IMR-90 (cell line): Measurements from ENCODE around the gene GXYLT1.

Experiments
- BHLHE40 ChIP-seq: fragments of 150-350 bp; IDR thresholded peaks from 2 replicates; pipeline ENCODE4 v1.6.1; 2016; ENCODE audit warnings: mild to moderate bottlenecking, low read depth, low read length
- CHD1 ChIP-seq: IDR thresholded peaks from 2 replicates; pipeline ENCODE4 v1.6.1; 2012; ENCODE audit warnings: low read depth, low read length, improper control_type of control experiment
- FOS ChIP-seq: fragments of 150-350 bp; IDR thresholded peaks from 2 replicates; pipeline ENCODE4 v1.6.1; 2016; ENCODE audit warnings: low read depth, low read length
- MAFK ChIP-seq: IDR thresholded peaks from 2 replicates; pipeline ENCODE4 v1.6.1; 2012; ENCODE audit warnings: low read depth, low read length, improper control_type of control experiment
- MAZ ChIP-seq: IDR thresholded peaks from 2 replicates; pipeline ENCODE4 v1.6.1; 2012; ENCODE audit warnings: low read depth, mild to moderate bottlenecking, low read length, improper control_type of control experiment, moderate library complexity, borderline replicate concordance
- MXI1 ChIP-seq: IDR thresholded peaks from 2 replicates; pipeline ENCODE4 v1.6.1; 2012; ENCODE audit warnings: low read depth, mild to moderate bottlenecking, low read length, moderate library complexity, borderline replicate concordance
- POLR2A ChIP-seq: IDR thresholded peaks from 2 replicates; pipeline ENCODE4 v1.6.1; 2012; ENCODE audit warnings: mild to moderate bottlenecking, low read depth, low read length
- RFX5 ChIP-seq: IDR thresholded peaks from 2 replicates; pipeline ENCODE4 v1.8.0; 2012; ENCODE audit warnings: low read depth, mild to moderate bottlenecking, low read length, moderate library complexity
- SMC3 ChIP-seq: fragments of 150-350 bp; IDR thresholded peaks from 2 replicates; pipeline ENCODE4 v1.6.1; 2016; ENCODE audit warnings: low read depth, mild to moderate bottlenecking, antibody characterized with exemption, low read length, moderate library complexity
- TF ChIP-seq, protein P1 (sequence below): conservative IDR thresholded peaks from 2 replicates; pipeline ENCODE4 v1.5.1; 2012; ENCODE audit warnings: mild to moderate bottlenecking, low read depth, low read length, improper control_type of control experiment
- TF ChIP-seq, protein P2 (sequence below): fragments of 150-350 bp; IDR thresholded peaks from 2 replicates; pipeline ENCODE4 v1.6.1; 2016; ENCODE audit warnings: low read depth, mild to moderate bottlenecking, low read length, moderate library complexity, borderline replicate concordance
- TF ChIP-seq, protein P3 (sequence below): fragments of 150-350 bp; IDR thresholded peaks from 2 replicates; pipeline ENCODE4 v1.6.1; 2017; ENCODE audit warnings: mild to moderate bottlenecking, antibody characterized with exemption, low read length, low read depth

DNA sequence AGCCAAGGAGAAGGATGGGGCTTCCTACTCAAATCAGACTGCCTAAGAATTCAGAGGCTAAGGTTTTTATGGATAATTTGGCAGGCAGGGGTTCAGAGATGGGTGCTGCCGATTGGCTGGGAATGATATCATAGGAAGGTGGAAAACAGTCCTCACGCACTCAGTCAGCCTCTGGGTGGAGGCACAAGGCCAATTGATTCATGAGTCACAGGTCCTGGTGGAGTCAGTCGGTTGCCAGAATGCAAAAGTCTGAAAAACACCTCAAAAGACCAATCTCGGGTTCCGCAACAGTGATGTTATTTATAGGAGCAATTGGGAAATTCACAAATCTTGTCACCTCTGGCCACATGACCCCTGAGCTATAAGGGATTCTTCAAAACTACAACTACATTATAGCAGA lies 105.5 kb downstream of the GXYLT1 start:
- TF ChIP-seq POLR2A = no peak
- TF ChIP-seq, protein P1, sequence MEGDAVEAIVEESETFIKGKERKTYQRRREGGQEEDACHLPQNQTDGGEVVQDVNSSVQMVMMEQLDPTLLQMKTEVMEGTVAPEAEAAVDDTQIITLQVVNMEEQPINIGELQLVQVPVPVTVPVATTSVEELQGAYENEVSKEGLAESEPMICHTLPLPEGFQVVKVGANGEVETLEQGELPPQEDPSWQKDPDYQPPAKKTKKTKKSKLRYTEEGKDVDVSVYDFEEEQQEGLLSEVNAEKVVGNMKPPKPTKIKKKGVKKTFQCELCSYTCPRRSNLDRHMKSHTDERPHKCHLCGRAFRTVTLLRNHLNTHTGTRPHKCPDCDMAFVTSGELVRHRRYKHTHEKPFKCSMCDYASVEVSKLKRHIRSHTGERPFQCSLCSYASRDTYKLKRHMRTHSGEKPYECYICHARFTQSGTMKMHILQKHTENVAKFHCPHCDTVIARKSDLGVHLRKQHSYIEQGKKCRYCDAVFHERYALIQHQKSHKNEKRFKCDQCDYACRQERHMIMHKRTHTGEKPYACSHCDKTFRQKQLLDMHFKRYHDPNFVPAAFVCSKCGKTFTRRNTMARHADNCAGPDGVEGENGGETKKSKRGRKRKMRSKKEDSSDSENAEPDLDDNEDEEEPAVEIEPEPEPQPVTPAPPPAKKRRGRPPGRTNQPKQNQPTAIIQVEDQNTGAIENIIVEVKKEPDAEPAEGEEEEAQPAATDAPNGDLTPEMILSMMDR = no peak
- TF ChIP-seq SMC3 = no peak
- no peak for TF ChIP-seq BHLHE40
- TF ChIP-seq, protein P2, sequence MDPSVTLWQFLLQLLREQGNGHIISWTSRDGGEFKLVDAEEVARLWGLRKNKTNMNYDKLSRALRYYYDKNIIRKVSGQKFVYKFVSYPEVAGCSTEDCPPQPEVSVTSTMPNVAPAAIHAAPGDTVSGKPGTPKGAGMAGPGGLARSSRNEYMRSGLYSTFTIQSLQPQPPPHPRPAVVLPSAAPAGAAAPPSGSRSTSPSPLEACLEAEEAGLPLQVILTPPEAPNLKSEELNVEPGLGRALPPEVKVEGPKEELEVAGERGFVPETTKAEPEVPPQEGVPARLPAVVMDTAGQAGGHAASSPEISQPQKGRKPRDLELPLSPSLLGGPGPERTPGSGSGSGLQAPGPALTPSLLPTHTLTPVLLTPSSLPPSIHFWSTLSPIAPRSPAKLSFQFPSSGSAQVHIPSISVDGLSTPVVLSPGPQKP = no peak
- TF ChIP-seq, protein P3, sequence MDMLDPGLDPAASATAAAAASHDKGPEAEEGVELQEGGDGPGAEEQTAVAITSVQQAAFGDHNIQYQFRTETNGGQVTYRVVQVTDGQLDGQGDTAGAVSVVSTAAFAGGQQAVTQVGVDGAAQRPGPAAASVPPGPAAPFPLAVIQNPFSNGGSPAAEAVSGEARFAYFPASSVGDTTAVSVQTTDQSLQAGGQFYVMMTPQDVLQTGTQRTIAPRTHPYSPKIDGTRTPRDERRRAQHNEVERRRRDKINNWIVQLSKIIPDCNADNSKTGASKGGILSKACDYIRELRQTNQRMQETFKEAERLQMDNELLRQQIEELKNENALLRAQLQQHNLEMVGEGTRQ = no peak
- TF ChIP-seq CHD1 = no peak
- no peak for TF ChIP-seq MAZ
- TF ChIP-seq MAFK = no peak
- no peak for TF ChIP-seq RFX5
- no peak for TF ChIP-seq FOS
- TF ChIP-seq MXI1 = no peak
